IPS-NIHi7 (cell line): ENCODE measurements around the gene AEBP2.
"Not testable (repeated sequence)": the region's sequence is repeated elsewhere in the genome, so short reads cannot be mapped to it uniquely, and the experiment has no call there.

Experiments
- DNase-seq: peaks from one replicate; pipeline ENCODE4 v3.0.0; 2012; ENCODE audit warnings: mixed read lengths; ENCODE audit errors: extremely low spot score

AEBP2 gene

GRCh38 chr12:19439059-19440018 lies at the start of gene AEBP2:
TSS of gene AEBP2 (plus strand) at chr12:19439492. CDS start at chr12:19439700, 208 bp downstream.
- DNase-seq, result peak; percentile 95

GRCh38 chr12:19390051-19390598 lies 49.2 kb upstream of the AEBP2 start:
- no peak for DNase-seq

- not testable (repeated sequence) for DNase-seq
Observed at GRCh38 chr12:19392644-19393043, 46.6 kb upstream of the AEBP2 start.

GRCh38 chr12:19394385-19394784 lies 44.9 kb upstream of the AEBP2 start:
- DNase-seq, result no peak

GRCh38 chr12:19397534-19397933 lies 41.8 kb upstream of the AEBP2 start:
- no peak for DNase-seq

- no peak for DNase-seq
Observed at GRCh38 chr12:19398376-19399363, 40.6 kb upstream of the AEBP2 start.

- DNase-seq, result not testable (repeated sequence)
Observed at GRCh38 chr12:19400649-19401285, 38.5 kb upstream of the AEBP2 start.

GRCh38 chr12:19402211-19402610 lies 37.1 kb upstream of the AEBP2 start:
- no peak for DNase-seq

GRCh38 chr12:19402743-19403431 lies 36.4 kb upstream of the AEBP2 start:
- no peak for DNase-seq

GRCh38 chr12:19404242-19404880 lies 34.9 kb upstream of the AEBP2 start:
- DNase-seq, result no peak

GRCh38 chr12:19409376-19409775 lies 29.9 kb upstream of the AEBP2 start:
- no peak for DNase-seq

GRCh38 chr12:19410211-19410610 lies 29.1 kb upstream of the AEBP2 start:
- no peak for DNase-seq

GRCh38 chr12:19410629-19411185 lies 28.6 kb upstream of the AEBP2 start:
- no peak for DNase-seq

- DNase-seq, result peak; percentile 57
Observed at GRCh38 chr12:19411234-19412204, 27.8 kb upstream of the AEBP2 start.

GRCh38 chr12:19412844-19413243 lies 26.4 kb upstream of the AEBP2 start:
- no peak for DNase-seq

- not testable (repeated sequence) for DNase-seq
Observed at GRCh38 chr12:19413582-19413981, 25.7 kb upstream of the AEBP2 start.

- DNase-seq, result no peak
Observed at GRCh38 chr12:19415563-19415962, 23.7 kb upstream of the AEBP2 start.

GRCh38 chr12:19419086-19419485 lies 20.2 kb upstream of the AEBP2 start:
- DNase-seq, result no peak
